Activated CD8-positive, alpha-beta memory T cell treated with anti-CD3 and anti-CD28 coated beads, Interleukin-2, amount 50 U/mL, for 1 hour (primary cell): Measurements from ENCODE around the gene LRRC31.
A peak's percentile ranks its signal among the peaks of the same experiment; 100 is the strongest.

Experiments
- DNase-seq: peaks from one replicate; pipeline ENCODE4 v3.0.0-alpha.2; 2020; ENCODE audit errors: extremely low read depth

The LRRC31 gene

DNA sequence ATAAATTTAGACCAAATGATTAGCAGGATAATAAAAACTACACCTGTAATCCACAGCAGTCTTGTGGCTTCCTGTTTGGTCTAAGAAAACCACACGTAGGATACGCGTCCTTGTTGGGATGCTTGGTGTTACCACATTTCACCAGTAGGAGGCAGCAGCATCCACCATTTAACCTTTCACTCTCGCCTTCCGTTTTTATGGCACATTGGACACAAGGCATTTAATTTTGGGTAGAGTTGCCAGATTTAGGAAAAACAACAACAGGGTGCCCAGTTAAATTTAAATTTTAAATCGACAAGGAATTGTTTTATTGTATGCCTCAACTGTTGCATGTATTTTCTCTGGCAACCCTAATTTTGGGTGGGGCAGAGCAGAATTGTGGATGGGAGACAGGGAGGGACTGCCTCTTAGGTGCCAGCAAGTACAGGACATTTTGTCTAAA lies 6.3 kb downstream of the LRRC31 start:
- DNase-seq: no peak

DNA sequence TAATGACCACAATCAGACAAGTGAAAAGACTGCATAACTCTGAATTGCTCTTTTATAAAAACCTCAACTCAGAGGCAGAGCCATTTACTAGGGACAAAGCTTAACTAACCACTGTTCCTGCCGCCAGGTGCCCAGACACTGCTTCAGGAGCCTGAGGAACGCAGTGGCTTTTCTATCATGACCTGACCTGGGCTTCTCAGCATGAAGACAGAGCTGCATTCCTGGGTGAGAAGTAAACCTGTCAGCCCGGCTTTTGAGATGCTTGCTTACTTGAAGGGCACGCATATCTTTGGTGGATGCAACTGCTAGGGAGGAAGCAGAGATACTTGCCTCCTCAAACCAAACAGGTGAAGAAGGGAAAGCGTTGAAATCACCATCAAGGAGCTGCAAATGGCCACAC lies 7.9 kb downstream of the LRRC31 start:
- DNase-seq: no peak

DNA sequence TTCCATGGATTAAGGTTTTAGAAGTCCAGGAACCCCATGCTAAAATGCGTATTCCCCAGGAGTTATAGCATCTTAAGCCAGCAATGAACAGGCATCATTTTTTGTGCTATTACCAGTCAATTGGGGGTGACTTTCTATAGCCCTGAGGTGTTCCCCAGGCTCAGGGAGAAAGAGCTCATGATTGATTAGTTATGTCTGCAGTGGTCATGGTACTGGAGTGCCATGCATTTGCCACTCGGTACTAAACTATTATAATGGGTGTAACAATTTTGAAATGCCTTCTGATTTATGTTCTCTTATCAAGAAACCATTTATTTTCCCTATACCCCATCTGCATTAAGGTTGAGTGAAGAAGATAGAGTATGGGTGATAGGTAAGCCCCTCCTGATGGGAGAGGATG lies 11.9 kb downstream of the LRRC31 start:
- DNase-seq: no peak

DNA sequence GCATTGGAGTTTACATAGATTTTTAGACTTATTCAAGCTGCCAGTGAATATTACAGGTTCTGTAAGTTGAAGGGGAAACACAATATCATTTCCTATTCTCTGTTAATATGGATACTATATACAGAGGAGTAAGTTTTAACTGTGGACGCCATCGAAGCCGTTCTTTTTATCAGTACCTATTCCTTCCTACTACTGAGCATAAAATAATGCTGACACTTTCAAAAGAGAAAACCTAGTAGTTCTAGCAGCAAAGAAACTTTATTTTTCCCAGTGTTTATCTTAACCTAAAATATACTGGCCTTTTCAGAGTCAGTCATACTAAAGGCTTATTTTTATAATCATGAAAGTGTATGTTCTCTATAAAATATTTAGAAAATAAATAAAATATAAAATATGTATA lies 14.2 kb downstream of the LRRC31 start:
- no peak for DNase-seq

DNA sequence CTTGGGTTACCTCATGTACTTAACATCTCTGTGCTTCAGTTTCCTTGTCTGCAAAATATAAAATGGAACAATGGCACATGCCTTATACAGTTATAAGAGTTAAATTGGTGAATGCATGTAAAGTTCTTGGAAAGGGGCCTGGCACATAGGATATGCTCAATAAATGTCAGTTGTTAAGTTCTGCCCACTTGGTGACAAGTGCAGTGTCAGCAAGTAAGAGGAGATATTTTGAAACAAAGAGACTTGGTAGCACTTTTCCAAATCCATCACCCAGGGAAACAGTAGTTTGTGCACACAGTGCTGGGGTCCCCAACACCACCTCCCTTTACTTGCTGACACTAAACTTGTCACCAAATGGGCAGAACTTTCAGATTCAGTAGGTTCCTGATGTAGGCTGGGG lies 19.1 kb downstream of the LRRC31 start:
- no peak for DNase-seq

DNA sequence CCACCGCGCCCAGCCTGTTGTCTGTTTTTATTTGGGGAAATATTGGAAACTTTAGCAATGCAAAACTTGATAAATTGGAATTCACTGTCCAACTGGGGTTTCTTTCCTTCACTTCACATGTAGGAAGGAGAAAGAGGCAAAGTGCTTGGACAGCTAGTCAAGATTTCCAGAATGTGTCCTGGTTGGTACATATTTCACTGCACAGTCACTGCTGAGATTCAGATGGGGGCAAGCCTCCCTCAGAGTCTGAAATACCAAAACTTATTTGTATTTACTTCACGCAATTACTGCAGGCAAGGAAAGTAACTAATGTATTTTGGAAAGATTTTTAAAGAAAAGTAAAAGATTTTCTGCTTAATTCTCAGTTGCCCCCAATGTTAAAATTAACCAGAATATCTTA lies 21.0 kb downstream of the LRRC31 start:
- no peak for DNase-seq

DNA sequence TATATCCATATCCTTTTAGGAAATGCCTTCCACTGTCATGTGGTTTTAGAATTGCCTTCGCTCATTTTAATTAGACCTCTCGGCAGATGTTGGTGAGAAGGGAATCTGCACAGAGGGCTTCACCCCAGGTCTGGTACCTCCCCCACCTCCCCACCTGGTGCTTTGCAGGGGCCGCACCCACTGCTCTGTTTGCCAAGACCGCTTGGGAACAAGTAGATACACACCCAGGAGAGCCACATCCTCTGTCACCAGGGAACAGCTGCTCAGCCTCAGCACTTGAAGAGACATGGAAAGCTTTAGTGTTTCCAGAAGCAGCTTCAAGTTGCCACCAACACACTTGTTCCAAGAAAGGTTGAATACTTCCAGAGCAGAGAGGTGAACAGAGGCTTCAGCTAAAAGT lies 21.8 kb downstream of the LRRC31 start:
- DNase-seq: no peak

DNA sequence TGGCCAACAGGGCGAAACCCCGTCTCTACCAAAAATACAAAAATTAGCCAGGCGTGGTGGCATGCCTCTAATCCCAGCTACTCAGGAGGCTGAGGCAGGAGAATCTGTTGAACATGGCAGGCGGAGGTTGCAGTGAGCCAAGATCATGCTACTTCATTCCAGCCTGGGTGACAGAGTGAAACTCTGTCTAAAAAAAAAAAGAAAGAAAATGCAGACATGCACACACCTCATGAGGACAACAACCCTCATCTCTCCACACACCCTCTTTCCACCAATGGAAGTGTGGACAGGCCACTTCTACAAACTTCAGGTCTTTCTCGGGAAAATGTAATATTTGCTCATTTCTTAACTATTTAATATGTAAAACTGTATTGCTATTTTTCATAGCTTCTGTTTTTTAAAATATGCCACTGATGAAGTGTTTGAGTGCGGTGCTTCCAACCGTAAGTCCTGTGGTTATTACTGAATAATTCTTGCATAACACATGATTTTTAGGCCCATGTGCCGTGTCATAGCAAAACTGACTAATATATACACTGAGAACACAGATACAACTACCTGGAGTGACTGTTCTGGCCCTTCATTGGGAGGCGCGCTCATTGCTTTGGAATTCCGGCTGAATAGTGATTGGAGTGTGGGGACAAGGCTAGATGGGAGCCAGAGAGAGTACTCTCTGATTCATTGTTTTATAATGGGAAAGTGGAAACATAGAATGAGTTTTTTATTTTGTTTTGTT lies 23.1 kb downstream of the LRRC31 start:
- no peak for DNase-seq

DNA sequence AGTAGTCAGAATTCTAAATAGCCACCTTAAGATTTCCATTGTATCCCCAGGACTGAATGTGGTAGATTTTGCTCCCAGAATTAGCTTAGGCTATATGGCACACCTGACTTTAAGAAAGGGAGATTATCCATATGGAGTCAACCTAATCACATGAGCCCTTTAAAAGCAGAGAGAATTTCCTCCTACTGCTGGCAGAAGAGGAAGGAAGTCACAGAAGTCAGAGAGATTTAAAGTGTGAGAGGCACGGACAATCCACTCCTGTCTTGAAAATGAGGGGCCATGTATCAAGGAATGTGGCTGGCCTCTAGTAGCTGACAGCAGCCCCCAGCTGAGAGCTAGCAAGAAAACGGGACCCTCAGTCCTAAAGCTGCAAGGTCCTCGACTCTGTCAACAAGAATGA lies 26.8 kb downstream of the LRRC31 start:
- no peak for DNase-seq

DNA sequence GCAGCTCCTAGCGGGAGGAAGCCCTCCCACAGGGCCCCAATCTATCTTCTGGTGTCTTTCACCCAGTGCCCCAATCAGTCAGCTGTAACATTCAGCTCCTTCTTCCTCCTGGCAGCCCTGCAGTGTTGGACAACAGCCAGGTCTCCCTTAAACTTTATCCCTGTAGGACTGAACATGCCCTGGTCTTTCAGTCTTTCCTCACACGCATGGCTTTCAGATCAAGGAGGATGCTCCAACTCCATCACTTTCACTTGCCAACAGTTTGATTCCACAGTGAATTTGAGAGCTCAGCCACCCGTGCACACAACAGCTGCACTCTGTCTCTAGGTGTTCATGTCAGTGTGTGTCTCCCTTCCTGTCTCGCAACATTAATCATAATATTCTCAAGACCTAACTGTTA lies 28.6 kb downstream of the LRRC31 start:
- DNase-seq: no peak

DNA sequence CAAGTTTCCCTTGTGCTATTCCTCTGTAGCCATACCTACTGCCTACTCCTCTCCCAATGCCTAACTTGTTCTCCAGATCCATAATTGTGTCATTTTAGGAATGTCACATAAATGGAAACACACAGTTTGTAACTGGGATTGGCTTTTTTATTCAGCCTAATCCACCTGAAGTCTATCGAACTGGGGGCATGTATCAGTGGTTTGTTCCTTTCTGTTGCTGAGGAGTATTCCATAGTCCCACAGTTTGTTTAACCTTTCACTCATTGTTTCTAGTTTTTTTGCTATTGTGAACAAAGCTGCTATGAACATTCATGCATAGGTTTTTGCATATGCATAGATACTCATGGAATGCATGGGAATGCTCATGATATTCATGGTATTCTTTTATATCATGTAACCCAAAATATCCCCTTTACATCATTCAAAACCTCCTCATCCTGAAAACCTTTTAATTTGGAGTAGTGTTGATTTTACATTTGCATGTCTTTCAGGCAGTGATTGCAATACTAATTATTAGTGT lies 31.2 kb downstream of the LRRC31 start:
- no peak for DNase-seq

DNA sequence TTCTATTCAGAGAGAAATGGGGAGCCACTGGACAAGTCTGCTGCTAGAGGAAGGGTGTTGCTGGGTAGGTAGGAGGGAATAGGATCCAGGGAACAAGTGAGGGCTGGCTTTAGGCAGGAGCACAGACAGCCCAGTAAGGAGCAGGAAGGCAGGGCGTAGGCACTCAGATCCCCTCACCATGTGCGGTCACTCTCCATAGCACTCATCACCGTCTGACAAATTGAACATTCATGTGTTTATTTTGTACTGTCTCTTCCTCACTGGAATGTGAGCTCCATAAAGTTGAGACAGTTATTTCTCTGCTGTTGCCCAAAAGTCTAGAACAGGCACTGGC lies 32.8 kb downstream of the LRRC31 start:
- DNase-seq: no peak

DNA sequence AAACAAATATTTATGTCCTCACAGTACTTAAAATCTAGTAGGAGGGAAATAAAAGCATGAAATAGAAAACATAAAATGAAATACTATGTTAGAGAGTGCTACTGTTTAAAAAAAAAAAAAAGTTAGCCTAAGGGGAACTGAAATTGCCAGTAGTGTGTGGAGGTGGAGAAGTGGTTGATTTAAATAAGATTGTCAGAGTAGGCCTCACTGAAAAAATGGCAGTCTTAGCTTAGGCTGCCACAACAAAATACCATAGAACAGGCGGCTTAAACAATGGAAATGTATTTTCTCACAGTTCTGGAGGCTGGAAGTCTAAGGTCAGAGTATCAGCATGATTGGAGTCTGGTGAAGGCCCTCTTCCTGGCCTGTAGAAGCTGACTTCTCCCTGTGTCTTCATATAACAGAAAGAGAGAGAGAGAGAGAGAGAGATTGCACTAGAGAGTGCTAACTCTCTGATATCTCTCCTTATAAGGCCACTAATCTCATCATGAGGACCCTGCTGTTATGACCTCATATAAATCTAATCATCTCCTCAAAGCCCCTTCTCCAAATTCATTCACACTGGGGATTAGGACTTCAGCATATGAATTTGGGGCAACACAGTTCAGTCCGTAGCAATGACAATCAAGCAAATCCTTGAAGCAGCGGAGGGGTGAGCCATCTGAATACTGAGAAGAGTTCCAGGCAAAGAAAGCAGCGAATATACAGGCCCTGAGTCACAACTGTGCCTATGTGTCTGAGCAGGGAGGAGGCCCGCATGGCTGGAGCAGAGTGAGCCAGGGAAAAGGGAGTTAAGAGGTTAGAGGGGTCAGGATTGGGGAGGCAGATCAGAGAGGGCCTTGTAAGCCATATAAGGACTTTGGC lies 33.4 kb downstream of the LRRC31 start:
- no peak for DNase-seq

DNA sequence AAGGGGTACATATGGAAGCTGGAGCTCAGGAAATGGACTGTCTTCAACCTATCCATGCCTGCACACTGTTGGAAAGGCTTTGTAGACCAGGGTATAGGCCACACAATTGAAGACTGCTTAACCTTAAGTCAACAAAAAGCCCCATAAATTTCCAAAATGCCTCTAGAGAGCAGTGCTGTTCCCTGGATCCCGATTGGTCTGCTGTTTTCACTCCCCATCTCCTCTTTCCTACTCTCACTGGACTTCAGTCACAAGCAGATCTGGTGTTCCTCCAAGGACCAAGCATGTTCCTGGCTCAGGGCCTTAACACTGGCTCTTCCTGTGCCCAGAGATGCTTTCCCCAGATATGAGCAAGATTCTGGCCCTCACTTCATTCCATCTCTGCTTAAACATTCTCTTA lies 34.2 kb downstream of the LRRC31 start:
- DNase-seq: no peak

DNA sequence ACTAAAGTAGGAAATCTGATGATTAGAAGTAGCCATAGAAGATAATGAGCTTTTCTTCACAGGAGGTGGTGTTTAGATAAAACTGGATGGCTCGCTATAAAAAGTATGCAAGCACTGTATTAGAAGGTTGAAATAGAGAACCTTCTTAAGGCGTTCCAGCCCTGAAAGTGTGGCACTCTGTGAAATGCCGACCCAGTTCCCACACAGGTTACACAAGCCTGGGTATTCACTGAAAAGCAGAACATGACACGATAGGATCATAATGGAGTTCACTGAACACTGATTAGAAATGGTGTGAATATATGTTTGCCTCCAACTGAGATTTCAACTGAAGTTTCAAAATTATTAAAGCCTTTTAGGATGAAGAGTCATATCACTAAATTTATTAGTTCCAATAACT lies 42.0 kb downstream of the LRRC31 start:
- no peak for DNase-seq

DNA sequence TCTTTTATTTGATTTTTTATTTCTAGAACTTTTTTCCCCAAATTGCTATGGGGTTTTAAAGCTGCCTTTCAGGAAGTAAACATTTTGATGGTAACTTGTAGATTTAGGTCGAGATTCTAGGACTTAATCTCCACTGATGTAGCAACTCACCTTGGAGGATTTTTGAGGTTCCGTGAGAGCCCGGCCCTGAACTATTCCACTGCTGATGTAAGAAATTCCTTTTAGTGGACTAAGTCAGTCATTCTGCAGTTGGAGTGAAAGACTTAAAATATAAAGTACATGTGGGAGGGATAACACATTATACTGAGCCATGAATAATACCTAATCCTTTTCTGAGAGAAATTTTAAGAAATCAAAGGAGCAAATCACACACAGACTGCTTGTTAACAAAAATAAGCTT lies 44.4 kb downstream of the LRRC31 start:
- DNase-seq: no peak

DNA sequence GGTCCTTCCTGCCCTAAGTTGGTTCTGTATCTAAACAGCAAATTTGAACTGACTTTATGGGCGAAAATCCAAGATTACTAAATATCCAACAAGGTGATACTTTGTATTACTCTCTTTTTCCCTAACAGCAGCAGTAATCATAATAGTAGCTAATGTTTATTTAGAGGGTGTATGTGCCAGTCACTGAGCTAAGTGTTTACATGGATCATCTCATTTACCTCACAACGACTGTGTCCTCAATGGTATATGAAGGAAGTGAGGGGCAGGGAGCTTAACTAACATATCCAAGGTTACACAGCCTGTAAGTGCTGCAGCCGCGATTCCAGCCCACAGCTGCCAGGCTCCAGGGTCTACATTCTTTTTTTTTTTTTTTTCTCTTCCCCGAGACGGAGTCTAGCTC lies 46.8 kb downstream of the LRRC31 start:
- DNase-seq: no peak

DNA sequence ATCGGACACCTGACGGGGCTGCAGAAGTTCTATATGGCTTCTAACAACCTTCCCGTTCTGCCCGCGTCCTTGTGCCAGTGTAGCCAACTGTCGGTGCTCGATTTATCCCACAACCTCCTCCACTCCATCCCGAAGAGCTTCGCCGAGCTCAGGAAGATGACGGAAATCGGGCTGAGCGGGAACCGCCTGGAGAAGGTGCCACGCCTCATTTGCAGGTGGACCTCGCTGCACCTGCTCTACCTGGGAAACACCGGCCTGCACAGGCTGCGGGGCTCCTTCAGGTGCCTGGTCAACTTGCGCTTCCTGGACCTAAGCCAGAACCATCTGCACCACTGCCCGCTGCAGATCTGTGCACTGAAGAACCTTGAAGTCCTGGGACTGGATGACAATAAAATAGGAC lies 47.2 kb downstream of the LRRC31 start:
- no peak for DNase-seq

DNA sequence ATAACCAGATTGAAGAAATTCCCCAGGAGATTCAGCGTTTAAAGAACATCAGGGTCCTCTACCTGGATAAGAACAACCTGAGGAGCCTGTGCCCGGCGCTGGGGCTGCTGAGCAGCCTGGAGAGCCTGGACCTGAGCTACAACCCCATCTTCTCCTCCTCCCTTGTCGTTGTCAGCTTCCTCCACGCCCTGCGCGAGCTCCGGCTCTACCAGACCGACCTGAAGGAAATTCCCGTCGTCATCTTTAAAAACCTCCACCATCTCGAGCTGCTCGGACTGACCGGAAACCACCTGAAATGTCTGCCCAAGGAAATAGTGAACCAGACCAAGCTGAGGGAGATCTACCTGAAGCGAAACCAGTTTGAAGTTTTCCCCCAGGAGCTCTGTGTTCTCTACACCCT lies 47.6 kb downstream of the LRRC31 start:
- DNase-seq: no peak

DNA sequence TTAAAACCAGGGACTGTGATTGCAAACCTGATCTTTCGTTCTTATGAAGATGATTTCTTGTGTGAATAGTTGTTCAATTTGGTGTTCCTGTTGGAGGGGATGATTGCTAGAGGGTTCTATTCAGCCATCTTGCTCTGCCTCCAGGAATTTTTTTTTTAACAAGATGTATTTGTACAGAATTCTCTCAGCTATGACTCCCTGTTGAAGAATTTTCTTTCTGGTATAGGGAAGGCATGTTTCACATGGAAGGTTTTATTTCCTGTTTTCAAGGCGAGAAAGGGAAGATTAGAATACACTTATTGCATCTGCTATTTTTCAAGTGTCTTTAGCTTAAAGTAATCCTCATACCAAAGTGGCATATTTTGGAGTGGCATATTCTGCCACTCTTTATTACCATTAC lies 51.4 kb downstream of the LRRC31 start:
- no peak for DNase-seq

DNA sequence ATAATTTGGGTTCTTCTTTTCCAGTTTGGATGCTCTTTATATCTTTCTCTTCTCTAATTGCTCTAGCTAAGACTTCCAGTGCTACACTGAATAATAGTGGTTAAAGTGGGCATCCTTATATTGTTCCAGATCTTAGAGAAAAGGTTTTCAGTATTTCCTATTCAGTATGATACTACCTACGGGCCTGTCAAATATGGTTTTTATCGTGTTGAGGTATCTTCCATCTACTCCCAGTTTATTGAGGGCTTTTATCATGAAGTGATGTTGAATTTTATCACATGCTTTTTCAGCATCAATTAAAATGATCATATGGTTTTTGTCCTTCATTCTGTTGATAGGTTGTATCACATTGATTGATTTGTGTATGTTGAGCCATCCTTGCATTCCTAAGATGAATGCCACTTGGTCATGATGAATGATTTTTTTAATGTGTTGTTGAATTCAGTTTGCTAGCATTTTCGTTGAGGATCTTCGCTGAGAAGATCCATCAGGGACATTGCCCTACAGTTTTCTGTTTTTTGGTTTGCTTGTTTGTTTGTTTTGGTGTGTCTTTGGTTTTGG lies 54.1 kb downstream of the LRRC31 start:
- no peak for DNase-seq

DNA sequence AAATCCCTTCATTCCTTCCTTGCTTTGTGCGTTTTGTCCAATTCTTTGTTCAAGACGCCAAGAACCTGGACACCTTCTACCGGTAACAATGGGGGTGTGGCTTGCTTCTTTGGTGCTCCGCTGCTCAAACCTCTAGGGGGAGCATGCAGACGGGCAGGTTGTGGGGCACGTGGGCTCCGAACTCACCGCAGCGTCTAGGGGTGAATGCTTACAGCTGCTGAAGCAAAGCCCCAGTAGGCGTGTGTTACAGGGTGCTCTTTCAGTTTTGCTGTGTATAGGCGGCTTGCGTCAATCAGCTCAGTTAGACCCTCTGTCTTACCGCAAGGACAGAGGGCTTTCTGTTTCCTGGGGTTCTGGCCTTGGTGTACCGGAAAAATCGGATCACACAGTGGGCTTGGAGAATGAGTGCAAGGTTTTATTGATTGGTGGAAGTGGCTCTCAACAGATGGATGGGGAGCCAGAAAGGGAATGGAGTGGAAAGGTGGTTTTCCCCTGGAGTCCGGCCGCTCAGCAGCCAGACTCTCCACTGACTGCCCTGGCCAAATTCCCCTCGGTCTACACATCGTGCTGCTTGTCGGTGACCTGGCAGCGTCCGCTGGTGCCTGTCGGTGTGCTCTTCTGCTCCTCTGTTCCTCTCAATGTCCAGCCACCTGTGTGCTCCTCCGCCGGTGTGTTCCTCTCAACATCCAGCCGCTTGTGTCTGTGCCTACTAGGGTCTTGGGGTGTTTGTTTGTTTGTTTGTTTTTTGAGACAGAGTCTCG lies 55.8 kb downstream of the LRRC31 start:
- DNase-seq: peak; percentile 61
